ENCODE results near the gene AP3M1. TPM values are rescaled to one million over a fixed set of nuclear protein-coding genes. Genes with fewer than 3 reads are reported as not detected.
A peak's percentile ranks its signal among the peaks of the same experiment; 100 is the strongest.
"Not testable (repeated sequence)": the region's sequence is repeated elsewhere in the genome, so short reads cannot be mapped to it uniquely, and the experiment has no call there.

The AP3M1 gene
- total and polyA plus RNA-seq, 8 donors, result 37.5 to 56.4 (median 53.8) TPM

- Histone ChIP-seq H3K4me3 (peak overlapping the region; percentile 69 to 90), H3K4me1 (peaks cover 24 to 33% of the 10 kb centered on the region in 2 donors), H3K36me3 (no peaks in the 10 kb centered on the region), H3K27me3 (no peaks in the 10 kb centered on the region), H3K9me3 (no peaks in the 10 kb centered on the region), H3K27ac (peak overlapping the region; percentile 15 to 89)
- intact Hi-C loops (cut with DNase I), result no loop called here
- TF ChIP-seq CTCF (IDR thresholded peaks at IDR 0.05), result no peak
- no peak for ATAC-seq
- DNase-seq, result no peak
Measured at GRCh38 chr10:74151879-74152722, 1.5 kb upstream of the AP3M1 start.

- peak within 1 kb of the TSS; percentile 89 for H3K27ac ChIP-seq
- peak; percentile 97 for ATAC-seq
- H3K9me3 ChIP-seq, result no peaks in the 10 kb centered on the region
- peaks cover 18 to 40% of the 10 kb centered on the region in 2 donors for H3K4me1 ChIP-seq
- DNase-seq, result peak in 3 of 4 donors; percentile 99 to 100 (median 99)
- H3K36me3 ChIP-seq, result peaks cover 0 to 8% of the 10 kb centered on the region in 2 donors
- H3K4me3 ChIP-seq, result peak within 1 kb of the TSS; percentile 69 to 90
- intact Hi-C loops (cut with DNase I), result no loop called here
- TF ChIP-seq CTCF (IDR thresholded peaks at IDR 0.05), result peak in 1 of 2 donors; percentile 22
- H3K27me3 ChIP-seq, result no peaks in the 10 kb centered on the region
Measured at GRCh38 chr10:74150990-74151878, 606 bp upstream of the AP3M1 start, which contains the start of gene ADK. ADK (plus strand) TSS chr10:74151221; CDS start chr10:74151279, 58 bp downstream.

GRCh38 chr10:74146980-74147379 is 3.6 kb downstream of the AP3M1 start:
- ATAC-seq; H3K27me3 ChIP-seq; H3K9me3 ChIP-seq; DNase-seq; intact Hi-C loops (cut with DNase I); H3K27ac ChIP-seq; H3K4me3 ChIP-seq: not testable (repeated sequence)
- Histone ChIP-seq H3K36me3 (peaks cover 0 to 12% of the 10 kb centered on the region in 2 donors), H3K4me1 (peaks cover 16 to 53% of the 10 kb centered on the region in 2 donors)

- intact Hi-C loops (cut with DNase I), result no loop called here
- Histone ChIP-seq H3K36me3 (peaks cover 0 to 12% of the 10 kb centered on the region in 2 donors), H3K4me1 (peaks cover 13 to 49% of the 10 kb centered on the region in 2 donors), H3K27me3 (no peaks in the 10 kb centered on the region), H3K27ac (peak overlapping the region; percentile 21 to 33), H3K9me3 (no peaks in the 10 kb centered on the region), H3K4me3 (no peak overlapping the region)
- DNase-seq, result peak in 1 of 4 donors; percentile 24
- peak; percentile 77 for ATAC-seq
- no peak for TF ChIP-seq CTCF (IDR thresholded peaks at IDR 0.05)
Measured at GRCh38 chr10:74145133-74145532, 5.5 kb downstream of the AP3M1 start.

- H3K36me3 ChIP-seq, result peaks cover 0 to 38% of the 10 kb centered on the region in 2 donors
- ATAC-seq (no peak), DNase-seq (no peak)
- no peak overlapping the region for H3K27ac ChIP-seq
- H3K9me3 ChIP-seq, result no peaks in the 10 kb centered on the region
- no peaks in the 10 kb centered on the region for H3K27me3 ChIP-seq
- H3K4me3 ChIP-seq, result no peak overlapping the region
- TF ChIP-seq CTCF (IDR thresholded peaks at IDR 0.05), result no peak
- intact Hi-C loops (cut with DNase I), result no loop called here
- peaks cover 3 to 14% of the 10 kb centered on the region in 2 donors for H3K4me1 ChIP-seq
Measured at GRCh38 chr10:74140553-74140952, 10.1 kb downstream of the AP3M1 start.
